Raji (cell line): ENCODE measurements around the gene USP1.

Experiments used
- POLR2A ChIP-seq: IDR thresholded peaks from 2 replicates; pipeline ENCODE4 v1.6.1; 2011; ENCODE audit warnings: low read depth, low read length, control low read depth; ENCODE audit not compliant: insufficient read depth

The USP1 gene, protein sequence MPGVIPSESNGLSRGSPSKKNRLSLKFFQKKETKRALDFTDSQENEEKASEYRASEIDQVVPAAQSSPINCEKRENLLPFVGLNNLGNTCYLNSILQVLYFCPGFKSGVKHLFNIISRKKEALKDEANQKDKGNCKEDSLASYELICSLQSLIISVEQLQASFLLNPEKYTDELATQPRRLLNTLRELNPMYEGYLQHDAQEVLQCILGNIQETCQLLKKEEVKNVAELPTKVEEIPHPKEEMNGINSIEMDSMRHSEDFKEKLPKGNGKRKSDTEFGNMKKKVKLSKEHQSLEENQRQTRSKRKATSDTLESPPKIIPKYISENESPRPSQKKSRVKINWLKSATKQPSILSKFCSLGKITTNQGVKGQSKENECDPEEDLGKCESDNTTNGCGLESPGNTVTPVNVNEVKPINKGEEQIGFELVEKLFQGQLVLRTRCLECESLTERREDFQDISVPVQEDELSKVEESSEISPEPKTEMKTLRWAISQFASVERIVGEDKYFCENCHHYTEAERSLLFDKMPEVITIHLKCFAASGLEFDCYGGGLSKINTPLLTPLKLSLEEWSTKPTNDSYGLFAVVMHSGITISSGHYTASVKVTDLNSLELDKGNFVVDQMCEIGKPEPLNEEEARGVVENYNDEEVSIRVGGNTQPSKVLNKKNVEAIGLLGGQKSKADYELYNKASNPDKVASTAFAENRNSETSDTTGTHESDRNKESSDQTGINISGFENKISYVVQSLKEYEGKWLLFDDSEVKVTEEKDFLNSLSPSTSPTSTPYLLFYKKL

DNA sequence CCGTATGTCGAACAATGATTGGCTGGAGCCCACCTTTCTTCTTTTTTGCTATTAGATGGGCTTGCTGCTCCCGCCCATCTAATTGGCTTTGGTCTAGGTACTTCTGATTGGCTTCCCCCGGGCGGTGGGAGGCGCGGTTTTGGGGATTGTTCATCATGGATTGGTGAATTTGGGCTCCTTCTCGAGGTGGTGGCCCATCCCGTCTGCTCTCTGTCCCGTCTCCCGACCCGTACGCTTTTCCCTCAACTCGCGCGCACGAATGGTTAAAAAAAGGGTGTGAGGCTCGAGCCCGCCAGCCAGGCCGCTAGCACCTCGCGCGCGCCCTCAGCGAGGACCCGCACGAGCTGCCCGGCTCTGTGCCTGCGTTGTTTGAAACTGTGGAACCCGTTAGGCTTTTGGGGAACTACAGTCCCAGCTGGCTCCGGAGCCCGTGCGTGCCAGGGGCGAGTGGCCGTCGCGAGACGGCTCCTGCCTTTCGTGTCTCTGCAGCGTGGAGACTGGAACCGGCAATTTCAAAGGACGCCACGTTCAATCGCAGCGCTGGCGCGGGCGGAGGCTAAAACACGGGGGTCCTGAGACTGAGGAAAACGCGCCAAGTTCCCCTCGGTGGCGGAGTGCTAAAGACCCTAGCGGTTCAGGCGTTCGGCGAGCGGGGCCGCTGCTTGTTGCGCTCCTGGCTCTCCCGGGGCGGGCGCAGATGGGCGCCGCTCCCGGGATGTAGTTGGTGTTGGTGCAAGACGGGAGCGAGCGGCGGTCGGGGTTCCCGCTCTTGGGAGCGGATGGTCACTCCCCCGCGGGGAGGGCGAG is at the start of gene USP1:
Gene USP1, plus strand, starts transcription at position 584 of the 807 bp plus-strand sequence. CDS start 2,819 bp downstream, outside the sequence.
- TF ChIP-seq POLR2A: peak; percentile 79

GRCh38 chr1:62389531-62389930 is 47.3 kb upstream of the USP1 start:
- no peak for TF ChIP-seq POLR2A

DNA sequence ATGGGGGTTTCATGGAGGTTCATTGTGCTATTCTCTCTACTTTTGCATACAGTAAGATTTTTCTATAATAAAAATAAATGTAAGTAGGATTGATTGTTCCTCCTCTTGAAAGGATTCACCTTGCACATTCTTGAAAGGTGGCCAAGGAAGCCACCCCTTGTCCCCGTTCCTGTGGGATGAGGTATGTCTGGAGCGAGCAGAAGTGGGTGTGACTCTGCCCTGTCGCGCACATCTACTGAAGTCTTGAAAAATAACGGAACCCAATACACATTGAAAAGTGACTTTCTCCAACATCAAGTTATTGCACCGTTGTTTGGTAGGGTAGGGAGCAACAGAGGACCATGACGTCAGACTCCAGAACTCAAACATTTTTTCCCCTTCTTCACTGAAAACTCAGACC is 46.8 kb upstream of the USP1 start:
- no peak for TF ChIP-seq POLR2A

DNA sequence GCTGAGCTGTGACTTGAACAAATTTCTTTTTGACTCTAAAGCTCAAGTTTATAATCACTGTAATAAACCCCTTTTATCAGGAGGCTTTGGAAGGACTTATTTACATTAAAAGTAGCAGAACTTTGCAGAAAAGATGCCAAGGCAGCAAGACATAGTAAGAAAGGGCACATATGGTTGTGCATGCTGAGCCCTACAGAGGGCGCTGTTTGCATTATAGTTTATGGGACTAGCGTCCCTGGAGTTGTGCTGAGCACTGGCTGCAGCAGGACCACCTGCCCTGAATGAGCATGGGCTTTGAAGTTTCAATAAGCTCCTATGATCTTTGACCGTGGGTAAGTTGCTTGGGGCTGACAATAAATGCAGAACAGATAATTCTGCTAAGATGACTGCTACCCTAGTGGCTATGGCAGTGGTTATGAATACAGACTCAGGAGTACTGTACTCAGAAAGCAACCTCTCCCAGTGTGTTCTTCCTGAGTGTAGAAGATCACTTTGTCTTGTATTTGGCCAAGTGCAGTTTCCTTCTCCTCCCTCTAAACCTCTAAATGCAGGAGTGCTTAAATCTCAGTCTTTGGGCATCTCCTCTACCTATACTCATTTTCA is 45.4 kb upstream of the USP1 start:
- TF ChIP-seq POLR2A: no peak

- no peak for TF ChIP-seq POLR2A
Observed at GRCh38 chr1:62392951-62393350, 43.9 kb upstream of the USP1 start.

DNA sequence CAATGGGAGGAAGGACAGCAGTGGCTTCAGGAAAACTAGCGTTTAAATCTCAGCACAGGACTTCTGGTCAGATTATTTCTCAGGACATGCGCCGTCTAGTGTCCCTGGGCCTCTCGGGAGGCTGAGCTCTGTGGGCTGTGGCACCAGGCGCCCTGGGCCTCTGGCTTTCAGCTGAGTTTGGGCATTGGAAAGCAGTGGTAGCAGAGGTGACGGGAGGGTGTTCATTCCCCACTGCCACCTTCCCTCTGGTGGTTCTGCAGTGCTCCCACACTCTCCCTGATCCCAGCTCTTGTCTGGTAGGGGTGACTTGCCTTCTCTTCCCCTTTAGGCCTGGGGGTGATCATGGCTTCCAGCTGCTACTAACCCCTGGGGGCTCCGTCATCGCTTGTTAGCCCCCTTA is 42.2 kb upstream of the USP1 start:
- TF ChIP-seq POLR2A: no peak

- no peak for TF ChIP-seq POLR2A
Observed at GRCh38 chr1:62395291-62395690, 41.6 kb upstream of the USP1 start.

GRCh38 chr1:62396871-62397270 is 40.0 kb upstream of the USP1 start:
- no peak for TF ChIP-seq POLR2A

DNA sequence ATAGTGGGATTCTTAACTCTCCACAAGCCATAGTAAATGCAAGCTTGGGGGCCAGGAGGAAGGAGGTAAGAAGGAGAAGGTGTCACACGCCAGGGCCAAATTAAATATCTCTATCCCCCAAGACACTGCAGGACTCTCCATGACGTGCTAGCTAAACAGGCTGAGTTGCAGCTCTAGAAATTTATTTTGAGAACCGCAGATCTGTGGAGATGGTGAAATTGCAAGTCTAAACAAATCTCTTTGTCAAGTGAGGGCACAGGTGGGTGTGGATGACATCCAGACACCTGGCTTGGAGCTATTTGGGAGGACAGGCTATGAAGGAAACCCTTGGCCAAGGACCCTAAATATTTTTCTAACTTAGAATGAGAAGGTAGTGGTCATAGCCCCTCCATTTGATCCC is 39.5 kb upstream of the USP1 start:
- TF ChIP-seq POLR2A: no peak

- TF ChIP-seq POLR2A: no peak
Observed at GRCh38 chr1:62398377-62398776, 38.5 kb upstream of the USP1 start.

- TF ChIP-seq POLR2A: no peak
Observed at GRCh38 chr1:62401034-62401760, 35.7 kb upstream of the USP1 start.

- TF ChIP-seq POLR2A: no peak
Observed at GRCh38 chr1:62405247-62405646, 31.6 kb upstream of the USP1 start.

DNA sequence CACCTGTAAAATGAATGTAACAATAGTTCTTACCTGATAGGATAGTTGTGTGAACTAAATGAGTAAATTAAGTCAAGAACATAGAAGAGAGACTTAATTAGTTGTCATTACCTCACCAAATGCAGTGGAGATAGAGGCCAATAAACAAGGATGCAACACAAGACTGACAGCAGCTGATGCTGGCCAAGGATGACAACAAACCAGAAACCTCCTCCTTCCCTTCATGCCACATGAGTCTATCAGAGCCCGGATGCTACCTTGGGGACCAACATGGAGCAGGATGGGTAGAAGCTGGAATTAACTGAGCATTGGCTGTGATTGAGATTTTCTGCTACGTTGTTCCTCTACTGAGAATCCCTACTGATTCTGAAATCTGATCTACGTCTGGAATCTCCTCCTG is 30.3 kb upstream of the USP1 start:
- TF ChIP-seq POLR2A: no peak

- TF ChIP-seq POLR2A: no peak
Observed at GRCh38 chr1:62407398-62408009, 29.3 kb upstream of the USP1 start.

- TF ChIP-seq POLR2A: no peak
Observed at GRCh38 chr1:62415687-62416086, 21.2 kb upstream of the USP1 start.
